Fibroblast of lung (primary cell): Measurements from ENCODE around the gene TAS1R3. TPM values are rescaled to one million over a fixed set of nuclear protein-coding genes. Genes with fewer than 3 reads are reported as not detected.
A peak's percentile ranks its signal among the peaks of the same experiment; 100 is the strongest.

Source experiments
- DNase-seq, 2 donors: peaks; one replicate each; pipeline versions ENCODE4 v3.0.0 to v3.0.0-alpha.2; 2010; ENCODE audit warnings: low read depth in 2 of 2
- H2AFZ ChIP-seq: 2 replicates; pipeline ENCODE4 v1.5.1; 2012; ENCODE audit warnings: low read length, control low read depth, inconsistent platforms
- H3K27ac ChIP-seq: 2 replicates; pipeline ENCODE4 v1.5.1; 2011; ENCODE audit warnings: low read length, control low read depth; ENCODE audit not compliant: insufficient read depth
- H3K27me3 ChIP-seq: 2 replicates; pipeline ENCODE4 v1.5.1; 2011; ENCODE audit warnings: mild to moderate bottlenecking, low read length; ENCODE audit not compliant: control insufficient read depth, insufficient read depth
- H3K36me3 ChIP-seq: 2 replicates; pipeline ENCODE4 v1.5.1; 2011; ENCODE audit warnings: low read length; ENCODE audit not compliant: control insufficient read depth, insufficient read depth
- H3K4me1 ChIP-seq: 2 replicates; pipeline ENCODE4 v1.5.1; 2011; ENCODE audit warnings: low read length; ENCODE audit not compliant: control insufficient read depth, insufficient read depth; ENCODE audit errors: extremely low read depth
- H3K4me2 ChIP-seq: 2 replicates; pipeline ENCODE4 v1.5.1; 2011; ENCODE audit warnings: low read length, control low read depth; ENCODE audit not compliant: insufficient read depth; ENCODE audit errors: extremely low read depth
- H3K4me3 ChIP-seq, 4 experiments: fragments of 200-600 bp in 1 of 4; sonication (generic) in 1 of 4; replicated peaks in 1 of 4; 2 replicates each; pipeline ENCODE4 v1.5.1; 2011 to 2016; ENCODE audit warnings: low read length in 4 of 4, low read depth in 3 of 4, mild to moderate bottlenecking in 3 of 4, control low read depth in 2 of 4, inconsistent platforms in 1 of 4, mixed read lengths in 1 of 4; ENCODE audit not compliant: insufficient read depth in 1 of 4; ENCODE audit errors: control extremely low read depth in 1 of 4
- H3K79me2 ChIP-seq: 2 replicates; pipeline ENCODE4 v1.5.1; 2012; ENCODE audit warnings: mild to moderate bottlenecking, low read length, inconsistent platforms; ENCODE audit not compliant: control insufficient read depth, insufficient read depth
- H3K9ac ChIP-seq: 2 replicates; pipeline ENCODE4 v1.5.1; 2011; ENCODE audit warnings: mild to moderate bottlenecking, low read length, control low read depth; ENCODE audit not compliant: insufficient read depth
- H3K9me3 ChIP-seq: 2 replicates; pipeline ENCODE4 v1.5.1; 2012; ENCODE audit warnings: low read depth, low read length; ENCODE audit not compliant: control insufficient read depth, insufficient read depth
- H4K20me1 ChIP-seq: 2 replicates; pipeline ENCODE4 v1.5.1; 2011; ENCODE audit warnings: low read length; ENCODE audit not compliant: control insufficient read depth, insufficient read depth; ENCODE audit errors: extremely low read depth
- EZH2 ChIP-seq: IDR thresholded peaks from 2 replicates; pipeline ENCODE4 v1.5.1; 2012; ENCODE audit warnings: low read length, control low read depth, mild to moderate bottlenecking; ENCODE audit errors: missing control alignments
- polyA plus RNA-seq, 2 donors: library from polyadenylated mRNA; depleted of rRNA in 1 of 2; stranded (reverse) in 1 of 2; unstranded in 1 of 2; fragments of >200 nt; gene quantifications; 2 replicates each; pipeline ENCODE4 v1.2.1, GENCODE V29; 2011 to 2012; ENCODE audit warnings: missing spikeins in 1 of 2
- total RNA-seq: library from RNA; depleted of rRNA; stranded (reverse); fragments of >200 nt; gene quantifications from 2 replicates; pipeline ENCODE4 v1.2.1, GENCODE V29; 2014
- TF ChIP-seq, protein P1 (sequence below), 2 donors: IDR thresholded peaks in 1 of 2; conservative IDR thresholded peaks in 1 of 2; 1 replicate in 1 of 2; 2 replicates in 1 of 2; pipeline ENCODE4 v1.5.1; 2011 to 2012; ENCODE audit warnings: low read length in 2 of 2, control low read depth in 1 of 2, inconsistent platforms in 1 of 2, low read depth in 1 of 2, mild to moderate bottlenecking in 1 of 2

Gene TAS1R3
- total and polyA plus RNA-seq, 2 donors (not counting 1 experiment from before 2014, with no cell fraction given): 0.02 to 0.17 TPM

DNA sequence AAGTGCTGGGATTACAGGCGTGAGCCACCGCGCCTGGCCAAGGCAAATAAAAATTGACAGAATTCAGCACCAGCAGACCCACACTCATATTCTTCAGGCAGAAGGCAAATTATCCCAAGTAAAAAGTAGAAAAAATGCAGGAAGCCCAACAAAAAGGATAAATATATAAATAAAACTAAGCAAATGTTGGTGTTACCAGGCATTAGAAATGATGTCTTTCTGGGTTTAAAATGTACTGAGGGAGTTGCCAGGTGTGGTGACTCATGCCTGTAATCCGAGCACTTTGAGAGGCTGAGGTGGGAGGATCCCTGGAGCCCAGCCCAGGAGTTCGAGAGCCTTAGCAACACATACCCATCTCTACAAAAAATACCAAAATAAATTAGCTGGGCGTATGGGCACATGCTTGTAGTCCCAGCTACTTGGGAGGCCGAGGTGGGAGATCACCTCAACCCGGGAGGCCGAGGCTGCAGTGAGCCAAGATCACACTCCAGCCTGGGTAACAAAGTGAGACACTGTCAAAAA is 12.9 kb upstream of the TAS1R3 start:
- H3K4me2 ChIP-seq: no peak overlapping the region
- H3K4me3 ChIP-seq: no peak overlapping the region
- H3K9ac ChIP-seq: no peak overlapping the region
- no peak for TF ChIP-seq EZH2
- TF ChIP-seq, protein P1, sequence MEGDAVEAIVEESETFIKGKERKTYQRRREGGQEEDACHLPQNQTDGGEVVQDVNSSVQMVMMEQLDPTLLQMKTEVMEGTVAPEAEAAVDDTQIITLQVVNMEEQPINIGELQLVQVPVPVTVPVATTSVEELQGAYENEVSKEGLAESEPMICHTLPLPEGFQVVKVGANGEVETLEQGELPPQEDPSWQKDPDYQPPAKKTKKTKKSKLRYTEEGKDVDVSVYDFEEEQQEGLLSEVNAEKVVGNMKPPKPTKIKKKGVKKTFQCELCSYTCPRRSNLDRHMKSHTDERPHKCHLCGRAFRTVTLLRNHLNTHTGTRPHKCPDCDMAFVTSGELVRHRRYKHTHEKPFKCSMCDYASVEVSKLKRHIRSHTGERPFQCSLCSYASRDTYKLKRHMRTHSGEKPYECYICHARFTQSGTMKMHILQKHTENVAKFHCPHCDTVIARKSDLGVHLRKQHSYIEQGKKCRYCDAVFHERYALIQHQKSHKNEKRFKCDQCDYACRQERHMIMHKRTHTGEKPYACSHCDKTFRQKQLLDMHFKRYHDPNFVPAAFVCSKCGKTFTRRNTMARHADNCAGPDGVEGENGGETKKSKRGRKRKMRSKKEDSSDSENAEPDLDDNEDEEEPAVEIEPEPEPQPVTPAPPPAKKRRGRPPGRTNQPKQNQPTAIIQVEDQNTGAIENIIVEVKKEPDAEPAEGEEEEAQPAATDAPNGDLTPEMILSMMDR (conservative IDR thresholded peaks at IDR 0.05 in 1 of 2, IDR thresholded peaks at IDR 0.05 in 1 of 2; ENCODE audit: low read depth in 1 of 2, low read length in 2 of 2): no peak
- peak overlapping the region; percentile 77 for H3K27ac ChIP-seq
- no peaks in the 10 kb centered on the region for H4K20me1 ChIP-seq
- no peak overlapping the region for H2AFZ ChIP-seq
- no peaks in the 10 kb centered on the region for H3K27me3 ChIP-seq
- H3K4me1 ChIP-seq: peaks cover 20% of the 10 kb centered on the region
- H3K36me3 ChIP-seq: peaks cover 33% of the 10 kb centered on the region
- no peaks in the 10 kb centered on the region for H3K9me3 ChIP-seq
- peaks cover 61% of the 10 kb centered on the region for H3K79me2 ChIP-seq
- DNase-seq: peak; percentile 94 to 96

DNA sequence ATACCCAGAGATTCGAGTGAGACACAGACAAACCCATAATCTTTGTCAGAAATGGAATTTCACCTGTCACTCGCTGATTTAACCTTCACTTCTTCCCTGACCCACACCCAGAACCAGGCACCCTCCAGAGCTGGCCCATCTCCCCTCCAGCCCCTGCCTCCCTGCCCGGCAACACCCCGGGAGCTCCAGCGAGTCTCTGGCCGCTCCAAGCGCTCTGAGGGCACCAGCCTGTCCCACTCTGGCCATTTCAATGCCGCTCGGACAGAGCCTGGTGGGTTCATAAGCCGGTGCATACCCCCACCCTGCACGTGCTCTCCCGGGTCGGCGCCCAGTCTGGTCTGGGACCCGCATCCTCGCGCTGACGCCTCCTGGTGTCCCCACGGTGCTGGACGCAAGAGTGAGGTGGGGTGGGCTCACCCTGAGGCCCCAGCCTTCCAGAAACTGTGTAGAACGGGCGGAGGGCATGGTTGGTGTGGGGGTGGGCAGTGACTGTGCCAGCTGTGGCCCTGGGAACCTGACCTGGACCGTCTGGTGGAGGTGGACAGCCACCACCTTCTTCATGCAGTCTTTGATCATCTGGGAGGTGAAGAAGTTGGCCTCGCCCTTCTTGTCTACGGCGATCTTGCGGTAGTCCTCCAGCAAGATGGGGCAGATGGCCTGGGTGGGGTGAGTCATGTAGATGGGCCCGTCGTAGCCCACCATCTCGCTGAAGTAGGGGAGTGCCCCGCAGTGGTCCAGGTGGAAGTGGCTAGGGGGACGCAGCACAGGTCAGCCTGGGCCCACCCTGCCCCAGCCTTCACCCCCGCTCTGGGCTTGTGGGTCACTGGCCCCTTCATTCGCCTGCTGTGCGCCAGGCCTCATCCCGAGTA is 12.1 kb upstream of the TAS1R3 start:
- H3K27me3 ChIP-seq: no peaks in the 10 kb centered on the region
- H2AFZ ChIP-seq: no peak overlapping the region
- peaks cover 25% of the 10 kb centered on the region for H3K4me1 ChIP-seq
- H3K9me3 ChIP-seq: no peaks in the 10 kb centered on the region
- H3K4me3 ChIP-seq: no peak overlapping the region
- TF ChIP-seq, protein P1 (conservative IDR thresholded peaks at IDR 0.05 in 1 of 2, IDR thresholded peaks at IDR 0.05 in 1 of 2; ENCODE audit: low read depth in 1 of 2, low read length in 2 of 2): no peak
- TF ChIP-seq EZH2: no peak
- peaks cover 66% of the 10 kb centered on the region for H3K79me2 ChIP-seq
- peak overlapping the region; percentile 77 for H3K27ac ChIP-seq
- DNase-seq: no peak
- no peak overlapping the region for H3K9ac ChIP-seq
- no peaks in the 10 kb centered on the region for H4K20me1 ChIP-seq
- H3K4me2 ChIP-seq: no peak overlapping the region
- peaks cover 24% of the 10 kb centered on the region for H3K36me3 ChIP-seq

DNA sequence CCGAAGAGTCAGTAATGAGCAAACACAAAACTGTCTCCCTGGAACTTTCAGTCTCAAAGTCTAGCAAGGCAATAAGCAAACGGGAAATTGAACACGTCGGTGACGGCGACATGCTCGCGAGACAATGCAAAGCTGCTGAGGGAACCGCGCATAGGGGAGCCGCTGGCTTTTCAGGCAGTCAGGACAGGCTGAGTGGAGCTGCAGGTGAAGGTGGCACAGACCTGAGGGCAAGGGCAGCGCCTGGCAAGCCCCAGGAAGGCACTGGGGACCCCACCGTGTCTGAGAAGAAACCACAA is 11.5 kb upstream of the TAS1R3 start:
- no peak overlapping the region for H3K27ac ChIP-seq
- H3K4me3 ChIP-seq: no peak overlapping the region
- H3K4me2 ChIP-seq: no peak overlapping the region
- peaks cover 20% of the 10 kb centered on the region for H3K36me3 ChIP-seq
- H3K9ac ChIP-seq: no peak overlapping the region
- H3K27me3 ChIP-seq: no peaks in the 10 kb centered on the region
- H3K79me2 ChIP-seq: peaks cover 69% of the 10 kb centered on the region
- DNase-seq: no peak
- H2AFZ ChIP-seq: no peak overlapping the region
- H4K20me1 ChIP-seq: no peaks in the 10 kb centered on the region
- TF ChIP-seq EZH2: no peak
- TF ChIP-seq, protein P1 (conservative IDR thresholded peaks at IDR 0.05 in 1 of 2, IDR thresholded peaks at IDR 0.05 in 1 of 2; ENCODE audit: low read depth in 1 of 2, low read length in 2 of 2): no peak
- H3K9me3 ChIP-seq: no peaks in the 10 kb centered on the region
- H3K4me1 ChIP-seq: peaks cover 25% of the 10 kb centered on the region
